Natural killer cell (primary cell): ENCODE measurements around the gene CAMTA1. TPM values are rescaled to one million over a fixed set of nuclear protein-coding genes. Genes with fewer than 3 reads are reported as not detected.

Experiments used
- ATAC-seq, 3 donors: fragments of 150-1000 bp in 2 of 3; fragments of 200-7000 bp in 1 of 3; cut with Tn5 transposase; 1 replicate in 1 of 3; 2 replicates in 2 of 3; pipeline ENCODE4 v1.10.0; 2021; ENCODE audit warnings: mild to moderate bottlenecking in 2 of 3, moderate library complexity in 2 of 3
- DNase-seq, 2 donors: peaks; one replicate each; pipeline versions ENCODE4 v3.0.0 to v3.0.0-alpha.2; 2013 to 2021; ENCODE audit warnings: mixed read lengths in 1 of 2
- H3K27ac ChIP-seq: one replicate; pipeline ENCODE4 v1.5.1; 2013; ENCODE audit warnings: mild to moderate bottlenecking, low read length
- H3K27me3 ChIP-seq: one replicate; pipeline ENCODE4 v1.6.1; 2013; ENCODE audit warnings: low read length; ENCODE audit not compliant: control insufficient read depth, insufficient read depth
- H3K36me3 ChIP-seq: one replicate; pipeline ENCODE4 v1.6.1; 2013; ENCODE audit warnings: low read length; ENCODE audit not compliant: control insufficient read depth, insufficient read depth
- H3K4me1 ChIP-seq: one replicate; pipeline ENCODE4 v1.6.1; 2013; ENCODE audit warnings: low read length; ENCODE audit not compliant: control insufficient read depth, insufficient read depth
- H3K4me3 ChIP-seq: one replicate; pipeline ENCODE4 v1.5.1; 2013; ENCODE audit warnings: low read length
- H3K9me3 ChIP-seq: one replicate; pipeline ENCODE4 v1.6.1; 2013; ENCODE audit warnings: low read length; ENCODE audit not compliant: control insufficient read depth, insufficient read depth
- H3K27ac Mint-ChIP-seq, 2 donors: one replicate each; pipeline ENCODE4 v1.8.0; 2022; ENCODE audit warnings: mild to moderate bottlenecking in 2 of 2, mixed read lengths in 2 of 2, moderate library complexity in 1 of 2
- H3K27me3 Mint-ChIP-seq, 2 donors: one replicate each; pipeline ENCODE4 v1.8.0; 2022; ENCODE audit warnings: low read depth in 2 of 2, mixed read lengths in 2 of 2
- H3K36me3 Mint-ChIP-seq: one replicate; pipeline ENCODE4 v1.8.0; 2022; ENCODE audit warnings: mixed read lengths
- H3K4me1 Mint-ChIP-seq, 2 donors: one replicate each; pipeline ENCODE4 v1.8.0; 2022; ENCODE audit warnings: mixed read lengths in 2 of 2
- H3K4me3 Mint-ChIP-seq: one replicate; pipeline ENCODE4 v1.8.0; 2022; ENCODE audit warnings: mild to moderate bottlenecking, moderate library complexity, mixed read lengths
- H3K9me3 Mint-ChIP-seq, 2 donors: one replicate each; pipeline ENCODE4 v1.8.0; 2022; ENCODE audit warnings: mixed read lengths in 2 of 2
- CTCF ChIP-seq: fragments of 200-600 bp; IDR thresholded peaks from one replicate; pipeline ENCODE4 v1.8.0; 2022; ENCODE audit warnings: antibody characterized with exemption
- WGBS: methylation state at CpG from one replicate; pipeline ENCODE4 v1.1.7; 2013; ENCODE audit warnings: missing lambda C conversion rate; ENCODE audit not compliant: insufficient coverage; 5-methylcytosine and 5-hydroxymethylcytosine counted together
- intact Hi-C: fragments of 100-400 bp; cut with micrococcal nuclease; formaldehyde crosslinking; loops from one replicate; pipeline ENCODE4 v1.14.2; 2022
- total RNA-seq, 4 donors: library from RNA; stranded (reverse); fragments of 120-200 nt in 1 of 4; gene quantifications; one replicate each; pipeline versions ENCODE4 v1.2.3 to v1.2.4, GENCODE V29; 2013 to 2022

Gene CAMTA1
- total RNA-seq, 3 donors from 2014 or later (not counting 1 experiment from before 2014, with no cell fraction given): 40.6 to 53.3 (median 44.9) TPM

- H3K27ac Mint-ChIP-seq: no peak overlapping the region
- no peak overlapping the region for H3K4me3 Mint-ChIP-seq
- Histone ChIP-seq H3K27me3 (no peaks in the 10 kb centered on the region), H3K4me1 (no peaks in the 10 kb centered on the region), H3K36me3 (no peaks in the 10 kb centered on the region), H3K9me3 (no peaks in the 10 kb centered on the region), H3K27ac (no peak overlapping the region), H3K4me3 (no peak overlapping the region)
- no peaks in the 10 kb centered on the region for H3K9me3 Mint-ChIP-seq
- intact Hi-C loops: no loop called here
- no peak for DNase-seq
- peaks cover 39 to 50% of the 10 kb centered on the region in 2 donors for H3K4me1 Mint-ChIP-seq
- no peak for ATAC-seq
- no peaks in the 10 kb centered on the region for H3K36me3 Mint-ChIP-seq
- TF ChIP-seq CTCF: no peak
- 90% methylated on average over 2 of the region's 2 CpGs for WGBS
- H3K27me3 Mint-ChIP-seq: no peaks in the 10 kb centered on the region
Measured at GRCh38 chr1:6802454-6802853, 17.2 kb downstream of the CAMTA1 start.

DNA sequence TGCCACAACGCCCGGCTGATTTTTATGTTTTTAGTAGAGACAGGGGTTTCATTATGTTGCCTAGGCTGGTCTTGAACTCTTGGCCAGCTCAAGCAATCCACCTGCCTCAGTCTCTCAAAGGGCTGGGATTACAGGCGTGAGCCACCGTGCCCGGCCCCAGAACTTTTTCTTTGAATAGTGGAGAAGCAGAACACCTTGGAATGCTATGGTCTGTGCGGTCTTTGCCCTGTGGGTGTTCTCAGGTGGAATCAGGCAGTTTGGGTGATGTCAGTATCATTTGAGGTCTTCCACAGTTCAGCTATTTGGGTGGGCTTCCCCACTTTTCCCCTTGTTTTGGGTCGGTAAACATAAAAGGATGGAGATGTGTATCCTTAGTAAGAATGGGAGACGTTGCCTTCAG is 17.6 kb downstream of the CAMTA1 start:
- H3K4me1 Mint-ChIP-seq: peaks cover 39 to 50% of the 10 kb centered on the region in 2 donors
- TF ChIP-seq CTCF: no peak
- no peaks in the 10 kb centered on the region for H3K4me1 ChIP-seq
- no peak for ATAC-seq
- 95% methylated on average over 8 of the region's 8 CpGs for WGBS
- no peak overlapping the region for H3K4me3 ChIP-seq
- no peak for DNase-seq
- no peak overlapping the region for H3K4me3 Mint-ChIP-seq
- H3K27me3 ChIP-seq: no peaks in the 10 kb centered on the region
- H3K36me3 ChIP-seq: no peaks in the 10 kb centered on the region
- no peaks in the 10 kb centered on the region for H3K36me3 Mint-ChIP-seq
- H3K9me3 ChIP-seq: no peaks in the 10 kb centered on the region
- no peak overlapping the region for H3K27ac Mint-ChIP-seq
- intact Hi-C loops: no loop called here
- H3K9me3 Mint-ChIP-seq: no peaks in the 10 kb centered on the region
- H3K27ac ChIP-seq: no peak overlapping the region
- H3K27me3 Mint-ChIP-seq: no peaks in the 10 kb centered on the region

DNA sequence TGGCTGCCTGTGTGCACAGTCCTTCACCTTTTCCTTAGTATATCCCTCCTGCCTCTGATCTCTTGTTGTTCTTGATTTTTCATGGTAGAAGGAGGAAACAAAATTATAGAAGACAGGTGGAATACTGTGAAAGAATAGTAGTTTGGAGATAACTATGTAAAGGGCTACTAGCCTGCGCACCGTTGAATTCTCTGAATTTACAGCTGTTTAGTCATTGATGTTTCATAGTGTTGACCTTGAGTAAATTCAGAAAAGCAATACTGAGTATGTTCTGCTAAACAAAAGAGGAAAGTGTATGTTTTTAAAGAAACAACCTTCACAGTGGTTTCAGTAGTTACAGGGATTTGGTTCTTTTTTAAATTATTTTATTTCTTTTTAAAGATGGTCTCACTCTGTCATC is 18.1 kb downstream of the CAMTA1 start:
- no peaks in the 10 kb centered on the region for H3K27me3 ChIP-seq
- Mint-ChIP-seq H3K27ac (no peak overlapping the region), H3K36me3 (no peaks in the 10 kb centered on the region), H3K4me1 (peaks cover 39 to 50% of the 10 kb centered on the region in 2 donors), H3K27me3 (no peaks in the 10 kb centered on the region), H3K9me3 (no peaks in the 10 kb centered on the region), H3K4me3 (no peak overlapping the region)
- H3K4me1 ChIP-seq: no peaks in the 10 kb centered on the region
- H3K27ac ChIP-seq: no peak overlapping the region
- H3K4me3 ChIP-seq: no peak overlapping the region
- 55% methylated on average over 2 of the region's 2 CpGs for WGBS
- H3K36me3 ChIP-seq: no peaks in the 10 kb centered on the region
- DNase-seq (no peak), ATAC-seq (no peak)
- intact Hi-C loops: no loop called here
- H3K9me3 ChIP-seq: no peaks in the 10 kb centered on the region
- no peak for TF ChIP-seq CTCF

DNA sequence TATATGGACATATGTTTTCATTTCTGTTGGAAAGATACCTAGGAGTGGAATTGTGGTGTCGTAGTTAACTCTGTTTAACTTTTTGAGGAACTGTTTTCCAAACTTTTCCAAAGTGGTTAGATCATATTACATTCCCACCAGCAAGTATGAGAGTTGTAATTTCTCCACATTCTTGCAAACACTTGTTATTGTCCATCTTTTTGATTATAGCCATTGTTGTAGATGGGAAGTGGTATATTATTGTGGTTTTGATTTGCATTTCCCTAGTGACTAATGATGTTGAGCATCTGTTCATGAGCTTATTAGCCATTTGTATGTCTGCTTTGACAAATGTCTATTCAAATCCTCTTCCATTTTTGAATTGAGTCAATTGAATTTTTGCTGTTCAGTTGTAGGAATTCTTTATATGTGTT is 19.8 kb downstream of the CAMTA1 start:
- TF ChIP-seq CTCF: no peak
- ATAC-seq (no peak), DNase-seq (no peak)
- Mint-ChIP-seq H3K27me3 (no peaks in the 10 kb centered on the region), H3K4me3 (no peak overlapping the region), H3K27ac (no peak overlapping the region), H3K9me3 (no peaks in the 10 kb centered on the region), H3K4me1 (peaks cover 39 to 45% of the 10 kb centered on the region in 2 donors), H3K36me3 (no peaks in the 10 kb centered on the region)
- Histone ChIP-seq H3K4me1 (no peaks in the 10 kb centered on the region), H3K36me3 (peaks cover 4% of the 10 kb centered on the region), H3K27me3 (no peaks in the 10 kb centered on the region), H3K9me3 (no peaks in the 10 kb centered on the region), H3K27ac (no peak overlapping the region), H3K4me3 (no peak overlapping the region)
- intact Hi-C loops: no loop called here
- 100% methylated on average over 1 of the region's 1 CpG for WGBS
